Measurements from ENCODE around the gene GLMN.

- no peak for TF ChIP-seq CTCF (IDR thresholded peaks at IDR 0.05; ENCODE audit: insufficient read depth, low read depth, low read length)
- TF ChIP-seq EZH2 (IDR thresholded peaks at IDR 0.05; ENCODE audit: insufficient read depth, low read length), result no peak
Measured at GRCh38 chr1:92301021-92301420, 2.2 kb upstream of the GLMN start.
